ENCODE measurements around the gene HOXA3. TPM values are rescaled to one million over a fixed set of nuclear protein-coding genes. Genes with fewer than 3 reads are reported as not detected.

The HOXA3 gene
- total RNA-seq, 1 experiment from 2014 or later, result not detected

DNA sequence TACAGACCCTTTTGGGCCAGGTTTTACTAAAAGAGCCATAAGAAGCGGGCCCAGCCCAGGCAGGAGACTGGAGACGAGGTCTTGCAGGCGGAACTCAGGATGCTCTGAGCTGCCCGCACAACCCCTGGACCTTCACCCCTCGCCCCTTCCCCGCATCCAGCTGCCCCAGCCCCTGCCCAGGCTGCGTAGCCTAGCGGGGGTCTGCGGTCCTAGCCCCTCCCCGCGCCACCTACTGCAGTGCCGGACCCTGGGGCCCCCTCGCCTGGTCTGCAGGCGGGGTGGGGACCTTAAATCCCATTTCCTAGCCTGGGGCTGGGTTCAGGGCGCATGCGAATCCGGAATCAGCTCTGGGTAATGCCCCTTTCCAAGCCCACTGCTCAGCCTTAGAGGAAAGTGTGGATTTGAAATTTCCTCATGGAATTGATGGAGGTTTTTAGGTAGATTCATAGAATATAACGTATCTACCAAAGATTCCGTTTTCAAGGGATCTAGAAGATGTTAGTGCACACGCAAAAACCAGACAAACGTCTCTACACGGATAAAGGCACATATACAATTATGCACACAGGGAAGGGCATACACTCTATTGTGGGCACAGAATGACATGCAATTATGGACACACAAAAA is 546 bp upstream of the HOXA3 start:
- no peak overlapping the region for H2BK5ac ChIP-seq (ENCODE audit: insufficient read length, low read length)

More for the DNA sequence above, 546 bp upstream of the HOXA3 start:
- H2AK5ac ChIP-seq (ENCODE audit: insufficient read length, low read length), result no peak overlapping the region
- no peak overlapping the region for H2AFZ ChIP-seq (ENCODE audit: low read length)
- H3K9ac ChIP-seq (ENCODE audit: extremely low read depth, insufficient read length, low read length), result no peak overlapping the region
- Mint-ChIP-seq H3K4me3 (no peak overlapping the region), H3K27ac (no peak overlapping the region), H3K4me1 (peaks cover 13 to 28% of the 10 kb centered on the region in 2 experiments), H3K9me3 (peaks cover 21 to 26% of the 10 kb centered on the region in 2 experiments), H3K36me3 (ENCODE audit: insufficient read depth in 1 of 3, low read depth in 3 of 3) (peaks cover 0 to 6% (median 0%) of the 10 kb centered on the region in 3 experiments; a peak in 3 of 7 replicates), H3K27me3 (ENCODE audit: low read depth) (peaks cover 100% of the 10 kb centered on the region)
- peak; percentile 25 for DNase-seq
- no peak overlapping the region for H4K5ac ChIP-seq (ENCODE audit: insufficient read length, low read depth, low read length)
- no peak overlapping the region for H2BK20ac ChIP-seq (ENCODE audit: low read depth, low read length, poor library complexity, severe bottlenecking)
- no peak overlapping the region for H3K4me2 ChIP-seq (ENCODE audit: insufficient read depth, insufficient read length, low read length)
- H3K18ac ChIP-seq (ENCODE audit: insufficient read length, low read depth, low read length), result no peak overlapping the region
- H2BK120ac ChIP-seq (ENCODE audit: low read depth, low read length, poor library complexity, severe bottlenecking), result no peak overlapping the region
- no peak overlapping the region for H3K23ac ChIP-seq (ENCODE audit: insufficient read length, low read depth, low read length)
- no peak overlapping the region for H2BK12ac ChIP-seq (ENCODE audit: insufficient read length, low read depth, low read length)
- H3K27ac ChIP-seq (ENCODE audit: insufficient read length, low read depth, low read length), result no peak overlapping the region
- peaks cover 97% of the 10 kb centered on the region for H3K27me3 ChIP-seq (ENCODE audit: insufficient read depth, low read length)
- no peak overlapping the region for H2BK15ac ChIP-seq (ENCODE audit: low read depth, low read length)
- H4K8ac ChIP-seq (replicated peaks; ENCODE audit: insufficient read length, low read depth, low read length), result no peak overlapping the region
- no peaks in the 10 kb centered on the region for H3K79me1 ChIP-seq (ENCODE audit: insufficient read depth, low read depth, low read length, poor library complexity, severe bottlenecking)
- TF ChIP-seq, protein P1, sequence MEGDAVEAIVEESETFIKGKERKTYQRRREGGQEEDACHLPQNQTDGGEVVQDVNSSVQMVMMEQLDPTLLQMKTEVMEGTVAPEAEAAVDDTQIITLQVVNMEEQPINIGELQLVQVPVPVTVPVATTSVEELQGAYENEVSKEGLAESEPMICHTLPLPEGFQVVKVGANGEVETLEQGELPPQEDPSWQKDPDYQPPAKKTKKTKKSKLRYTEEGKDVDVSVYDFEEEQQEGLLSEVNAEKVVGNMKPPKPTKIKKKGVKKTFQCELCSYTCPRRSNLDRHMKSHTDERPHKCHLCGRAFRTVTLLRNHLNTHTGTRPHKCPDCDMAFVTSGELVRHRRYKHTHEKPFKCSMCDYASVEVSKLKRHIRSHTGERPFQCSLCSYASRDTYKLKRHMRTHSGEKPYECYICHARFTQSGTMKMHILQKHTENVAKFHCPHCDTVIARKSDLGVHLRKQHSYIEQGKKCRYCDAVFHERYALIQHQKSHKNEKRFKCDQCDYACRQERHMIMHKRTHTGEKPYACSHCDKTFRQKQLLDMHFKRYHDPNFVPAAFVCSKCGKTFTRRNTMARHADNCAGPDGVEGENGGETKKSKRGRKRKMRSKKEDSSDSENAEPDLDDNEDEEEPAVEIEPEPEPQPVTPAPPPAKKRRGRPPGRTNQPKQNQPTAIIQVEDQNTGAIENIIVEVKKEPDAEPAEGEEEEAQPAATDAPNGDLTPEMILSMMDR (conservative IDR thresholded peaks at IDR 0.05), result no peak
- H3K56ac ChIP-seq (ENCODE audit: insufficient read length, low read depth, low read length), result no peak overlapping the region
- H3K14ac ChIP-seq (ENCODE audit: insufficient read depth, low read length), result no peak overlapping the region
- H3K9me3 ChIP-seq (ENCODE audit: control insufficient read depth, low read depth, low read length), result no peaks in the 10 kb centered on the region
- no peak overlapping the region for H3T11ph ChIP-seq (ENCODE audit: low read length)
- H4K20me1 ChIP-seq (ENCODE audit: control insufficient read depth, insufficient read depth, insufficient read length), result no peaks in the 10 kb centered on the region
- no peak overlapping the region for H4K91ac ChIP-seq (ENCODE audit: insufficient read length, low read depth, low read length)
- no peaks in the 10 kb centered on the region for H3K79me2 ChIP-seq (ENCODE audit: insufficient read depth, low read length)
- no CpG with 5 or more reads among the region's 22 CpGs for WGBS (ENCODE audit: extremely low coverage, insufficient read length, low lambda C conversion rate)
- no peaks in the 10 kb centered on the region for H3K23me2 ChIP-seq (ENCODE audit: insufficient read length, low read depth, low read length, poor library complexity, severe bottlenecking)
- H3K4me1 ChIP-seq (ENCODE audit: insufficient read depth, low read length), result no peaks in the 10 kb centered on the region
- no peak overlapping the region for H3K4ac ChIP-seq (ENCODE audit: low read depth, low read length)

Measured in H9 (cell line).